Keratinocyte (primary cell): Measurements from ENCODE around the gene MYL5. TPM values are rescaled to one million over a fixed set of nuclear protein-coding genes. Genes with fewer than 3 reads are reported as not detected.

Source experiments
- DNase-seq: peaks from one replicate; pipeline ENCODE4 v3.0.0-alpha.2; 2011; ENCODE audit warnings: low read depth, missing footprints, low spot score
- FAIRE-seq: peaks from 2 replicates; lab custom pipeline; 2011; peaks lifted over from hg19 to GRCh38; lab: Jason Lieb, UNC
- H2AFZ ChIP-seq: 2 replicates; pipeline ENCODE4 v1.6.0; 2012; ENCODE audit warnings: low read length, control low read depth, inconsistent platforms; ENCODE audit not compliant: control insufficient read depth
- H3K27ac ChIP-seq: 2 replicates; pipeline ENCODE4 v1.5.1; 2011; ENCODE audit warnings: low read length; ENCODE audit not compliant: control insufficient read depth, insufficient read depth
- H3K27me3 ChIP-seq: 3 replicates; pipeline ENCODE4 v1.6.0; 2011; ENCODE audit warnings: low read length; ENCODE audit not compliant: control insufficient read depth, insufficient read depth; ENCODE audit errors: extremely low read depth
- H3K36me3 ChIP-seq, 2 experiments: 2 replicates in 1 of 2; 3 replicates in 1 of 2; pipeline ENCODE4 v1.5.1; 2011; ENCODE audit warnings: low read length in 2 of 2, mild to moderate bottlenecking in 1 of 2; ENCODE audit not compliant: control insufficient read depth in 2 of 2, insufficient read depth in 2 of 2; ENCODE audit errors: extremely low read depth in 1 of 2
- H3K4me1 ChIP-seq: 3 replicates; pipeline ENCODE4 v1.5.1; 2011; ENCODE audit warnings: low read length; ENCODE audit not compliant: control insufficient read depth, insufficient read depth; ENCODE audit errors: extremely low read depth
- H3K4me2 ChIP-seq: 3 replicates; pipeline ENCODE4 v1.6.0; 2011; ENCODE audit warnings: low read depth, low read length; ENCODE audit not compliant: control insufficient read depth, insufficient read depth; ENCODE audit errors: extremely low read depth
- H3K4me3 ChIP-seq, 3 experiments: fragments of 200-600 bp in 1 of 3; sonication (generic) in 1 of 3; 2 replicates in 2 of 3; 3 replicates in 1 of 3; pipeline ENCODE4 v1.5.1; 2011 to 2016; ENCODE audit warnings: low read length in 3 of 3, mild to moderate bottlenecking in 3 of 3, control low read depth in 2 of 3, inconsistent platforms in 1 of 3, low read depth in 1 of 3, mixed read lengths in 1 of 3, mixed run types in 1 of 3, moderate library complexity in 1 of 3; ENCODE audit not compliant: control insufficient read depth in 2 of 3, insufficient read depth in 2 of 3; ENCODE audit errors: extremely low read depth in 1 of 3
- H3K79me2 ChIP-seq: 2 replicates; pipeline ENCODE4 v1.6.0; 2012; ENCODE audit warnings: low read length; ENCODE audit not compliant: control insufficient read depth, insufficient read depth
- H3K9ac ChIP-seq: 3 replicates; pipeline ENCODE4 v1.6.0; 2011; ENCODE audit warnings: low read length; ENCODE audit not compliant: control insufficient read depth, insufficient read depth; ENCODE audit errors: extremely low read depth
- H3K9me1 ChIP-seq: 3 replicates; pipeline ENCODE4 v1.6.0; 2011; ENCODE audit warnings: low read length; ENCODE audit not compliant: control insufficient read depth, insufficient read depth; ENCODE audit errors: extremely low read depth
- H3K9me3 ChIP-seq: 2 replicates; pipeline ENCODE4 v1.5.1; 2012; ENCODE audit warnings: low read depth, low read length; ENCODE audit not compliant: control insufficient read depth
- H4K20me1 ChIP-seq: 3 replicates; pipeline ENCODE4 v1.6.0; 2011; ENCODE audit warnings: low read length; ENCODE audit not compliant: control insufficient read depth, insufficient read depth; ENCODE audit errors: extremely low read depth
- EZH2 ChIP-seq: IDR thresholded peaks from one replicate; pipeline ENCODE4 v1.6.1; 2012; ENCODE audit warnings: inconsistent platforms, mild to moderate bottlenecking, low read length, moderate library complexity
- dilution Hi-C: fragments of 300-500 bp; cut with MboI; formaldehyde crosslinking; loops from one replicate; pipeline ENCODE4 v1.7.0; 2020; ENCODE audit warnings: low sequenced_read_pairs; ENCODE audit not compliant: extremely low pct_ligation_motif_present
- polyA plus RNA-seq, 5 experiments: library from polyadenylated mRNA; depleted of rRNA in 3 of 5; stranded (reverse) in 3 of 5; stranded (forward) in 1 of 5; unstranded in 1 of 5; fragments of >200 nt; gene quantifications; 1 replicate in 1 of 5; 2 replicates in 3 of 5; 3 replicates in 1 of 5; pipeline versions ENCODE4 v1.2.1 to v1.2.3, GENCODE V29; 2011 to 2012; ENCODE audit warnings: missing spikeins in 2 of 5, low read depth in 1 of 5, low replicate concordance in 1 of 5
- TF ChIP-seq, protein P1 (sequence below), 3 experiments: IDR thresholded peaks in 1 of 3; conservative IDR thresholded peaks in 1 of 3; optimal IDR thresholded peaks in 1 of 3; 2 replicates in 2 of 3; 3 replicates in 1 of 3; pipeline versions ENCODE3 to v1.5.1; 2011; ENCODE audit warnings: low read length in 3 of 3, mild to moderate bottlenecking in 3 of 3, moderate library complexity in 2 of 3, control low read depth in 1 of 3, inconsistent platforms in 1 of 3; ENCODE audit not compliant: insufficient read depth in 2 of 3; ENCODE audit errors: extremely low read depth in 1 of 3

The MYL5 gene
- polyA plus RNA-seq, 1 donor (not counting 4 experiments of a cell fraction or from before 2014, with no cell fraction given) = 8.0 TPM

DNA sequence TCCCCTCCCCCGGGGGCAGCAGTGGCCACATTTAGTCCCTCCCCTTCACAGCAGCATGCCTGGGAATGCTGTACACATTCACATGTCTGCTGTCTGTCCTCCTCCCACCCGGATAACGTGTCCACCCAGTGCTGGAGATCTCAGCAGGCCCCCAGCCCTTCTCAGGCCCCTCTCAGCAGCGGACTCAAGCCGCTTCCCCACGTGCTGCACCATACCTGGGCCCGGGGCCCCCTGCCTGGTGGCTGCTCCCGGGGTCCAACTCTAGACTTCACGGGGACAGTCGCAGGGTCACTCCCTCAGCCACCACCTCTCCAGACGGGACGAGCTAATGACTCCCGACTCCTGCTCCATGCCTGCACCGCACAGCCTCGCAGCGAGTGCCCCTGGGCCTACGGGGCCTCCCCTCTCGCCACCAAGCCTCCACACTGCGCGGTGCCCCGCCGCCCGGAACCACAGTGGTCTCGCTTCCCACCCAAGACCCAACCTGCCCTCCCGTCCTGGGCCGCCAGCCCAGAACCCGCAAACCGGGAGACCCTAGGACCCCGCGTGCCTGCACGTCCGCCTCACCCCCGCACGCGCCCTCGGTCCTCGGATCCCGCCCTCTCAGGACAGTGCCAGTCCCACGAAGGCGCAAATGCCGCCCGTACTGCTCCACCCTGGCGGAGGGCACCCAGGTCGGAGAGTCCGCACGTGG lies 30.0 kb downstream of the MYL5 start:
- Histone ChIP-seq H3K79me2 (peaks cover 28% of the 10 kb centered on the region), H3K9ac (no peak overlapping the region), H4K20me1 (no peaks in the 10 kb centered on the region), H3K27ac (no peak overlapping the region), H3K4me2 (no peak overlapping the region), H3K27me3 (no peaks in the 10 kb centered on the region), H3K36me3 (no peaks in the 10 kb centered on the region), H3K4me1 (peaks cover 29% of the 10 kb centered on the region), H3K9me1 (peaks cover 4% of the 10 kb centered on the region), H2AFZ (no peak overlapping the region), H3K4me3 (no peak overlapping the region), H3K9me3 (no peaks in the 10 kb centered on the region)
- no peak for TF ChIP-seq EZH2
- TF ChIP-seq, protein P1, sequence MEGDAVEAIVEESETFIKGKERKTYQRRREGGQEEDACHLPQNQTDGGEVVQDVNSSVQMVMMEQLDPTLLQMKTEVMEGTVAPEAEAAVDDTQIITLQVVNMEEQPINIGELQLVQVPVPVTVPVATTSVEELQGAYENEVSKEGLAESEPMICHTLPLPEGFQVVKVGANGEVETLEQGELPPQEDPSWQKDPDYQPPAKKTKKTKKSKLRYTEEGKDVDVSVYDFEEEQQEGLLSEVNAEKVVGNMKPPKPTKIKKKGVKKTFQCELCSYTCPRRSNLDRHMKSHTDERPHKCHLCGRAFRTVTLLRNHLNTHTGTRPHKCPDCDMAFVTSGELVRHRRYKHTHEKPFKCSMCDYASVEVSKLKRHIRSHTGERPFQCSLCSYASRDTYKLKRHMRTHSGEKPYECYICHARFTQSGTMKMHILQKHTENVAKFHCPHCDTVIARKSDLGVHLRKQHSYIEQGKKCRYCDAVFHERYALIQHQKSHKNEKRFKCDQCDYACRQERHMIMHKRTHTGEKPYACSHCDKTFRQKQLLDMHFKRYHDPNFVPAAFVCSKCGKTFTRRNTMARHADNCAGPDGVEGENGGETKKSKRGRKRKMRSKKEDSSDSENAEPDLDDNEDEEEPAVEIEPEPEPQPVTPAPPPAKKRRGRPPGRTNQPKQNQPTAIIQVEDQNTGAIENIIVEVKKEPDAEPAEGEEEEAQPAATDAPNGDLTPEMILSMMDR (optimal IDR thresholded peaks at IDR 0.05 in 1 of 3, IDR thresholded peaks at IDR 0.05 in 1 of 3, conservative IDR thresholded peaks at IDR 0.05 in 1 of 3; ENCODE audit: extremely low read depth in 1 of 3, insufficient read depth in 2 of 3, low read length in 3 of 3) = no peak
- dilution Hi-C loops = no loop called here
- FAIRE-seq (no peak), DNase-seq (no peak)

GRCh38 chr4:704971-705277 lies 30.6 kb downstream of the MYL5 start:
- Histone ChIP-seq H3K4me1 (peaks cover 23% of the 10 kb centered on the region), H3K9ac (peak overlapping the region; percentile 68), H3K27ac (peak overlapping the region; percentile 67)

More at GRCh38 chr4:704971-705277, 30.6 kb downstream of the MYL5 start:
- no peak for DNase-seq
- TF ChIP-seq, protein P1 (optimal IDR thresholded peaks at IDR 0.05 in 1 of 3, IDR thresholded peaks at IDR 0.05 in 1 of 3, conservative IDR thresholded peaks at IDR 0.05 in 1 of 3; ENCODE audit: extremely low read depth in 1 of 3, insufficient read depth in 2 of 3, low read length in 3 of 3) = no peak
- TF ChIP-seq EZH2 = no peak
- H4K20me1 ChIP-seq = no peaks in the 10 kb centered on the region
- H3K27me3 ChIP-seq = no peaks in the 10 kb centered on the region
- peaks cover 0 to 2% of the 10 kb centered on the region in 2 experiments for H3K36me3 ChIP-seq
- H3K9me3 ChIP-seq = no peaks in the 10 kb centered on the region
- H3K79me2 ChIP-seq = peaks cover 34% of the 10 kb centered on the region
- H2AFZ ChIP-seq = no peak overlapping the region
- dilution Hi-C loops = no loop called here
- peak overlapping the region; percentile 92 for H3K4me2 ChIP-seq
- no peak for FAIRE-seq
- H3K4me3 ChIP-seq = peak overlapping the region; percentile 61 to 96 (median 69)
- H3K9me1 ChIP-seq = peaks cover 4% of the 10 kb centered on the region
